GM12878 (cell line): ENCODE measurements around the gene ATP6V0D1.

Experiments
- ATF7 ChIP-seq: fragments of 450-650 bp; IDR thresholded peaks from 2 replicates; pipeline ENCODE4 v1.6.1; 2016; ENCODE audit warnings: low read depth, mild to moderate bottlenecking
- SMC3 ChIP-seq: IDR thresholded peaks from 2 replicates; pipeline ENCODE4 v1.6.1; 2011; ENCODE audit warnings: low read length, improper control_type of control experiment, borderline replicate concordance
- ZZZ3 ChIP-seq: IDR thresholded peaks from 2 replicates; pipeline ENCODE4 v1.6.1; 2011; ENCODE audit warnings: low read depth; ENCODE audit not compliant: control insufficient read depth, insufficient read length

DNA sequence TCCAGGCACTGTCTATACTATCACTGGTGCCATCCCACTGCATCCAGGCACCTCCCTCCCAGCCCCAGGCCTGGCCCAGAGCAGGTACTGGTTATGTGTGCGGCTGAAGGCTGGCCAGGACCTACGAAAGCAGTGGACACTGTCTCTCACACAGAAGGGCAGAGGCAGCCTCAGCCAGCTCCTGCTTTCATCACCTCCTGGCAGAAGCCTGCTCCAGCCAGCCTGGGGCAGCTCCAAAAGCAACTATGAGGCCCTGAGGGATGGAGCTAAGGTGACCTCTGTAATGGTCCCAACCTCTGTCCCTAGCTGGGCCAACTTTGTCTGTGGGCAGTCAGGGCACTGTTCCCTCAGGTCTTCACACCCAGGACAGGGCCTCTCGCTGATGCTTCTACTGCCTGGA, 31.2 kb downstream of the ATP6V0D1 start:
- no peak for TF ChIP-seq ZZZ3
- no peak for TF ChIP-seq SMC3
- TF ChIP-seq ATF7, result no peak
